Measurements from ENCODE around the gene ASPG.

GRCh38 chr14:104135904-104136471 lies 50.5 kb downstream of the ASPG start:
- TF ChIP-seq CTCF (conservative IDR thresholded peaks at IDR 0.05; ENCODE audit: low read depth, low read length) (no peak), EZH2 (IDR thresholded peaks at IDR 0.05; ENCODE audit: low read length, unreplicated experiment) (no peak)

Data from PC-3 (cell line).